Lower lobe of right lung (tissue), 2 donors: ENCODE data around the gene COPS3. TPM values are rescaled to one million over a fixed set of nuclear protein-coding genes. Genes with fewer than 3 reads are reported as not detected.
"Not testable (repeated sequence)": the region's sequence is repeated elsewhere in the genome, so short reads cannot be mapped to it uniquely, and the experiment has no call there.

ENCODE experiments used
- ATAC-seq, 2 donors: fragments of 200-7000 bp; cut with Tn5 transposase; one replicate each; pipeline ENCODE4 v1.9.1; 2020 to 2022; ENCODE audit warnings: mild to moderate bottlenecking in 2 of 2, moderate library complexity in 2 of 2
- DNase-seq: peaks from one replicate; pipeline ENCODE4 v3.0.0-alpha.2; 2020
- H3K27ac ChIP-seq: fragments of 200-600 bp; one replicate; pipeline ENCODE4 v1.8.0; 2022
- H3K27me3 ChIP-seq: fragments of 200-600 bp; one replicate; pipeline ENCODE4 v1.8.0; 2022; ENCODE audit warnings: low read depth
- H3K36me3 ChIP-seq: fragments of 200-600 bp; one replicate; pipeline ENCODE4 v1.8.0; 2022; ENCODE audit warnings: mild to moderate bottlenecking
- H3K4me1 ChIP-seq: fragments of 200-600 bp; one replicate; pipeline ENCODE4 v1.8.0; 2022
- H3K4me3 ChIP-seq: fragments of 200-600 bp; one replicate; pipeline ENCODE4 v1.8.0; 2022; ENCODE audit warnings: mild to moderate bottlenecking
- H3K9me3 ChIP-seq: fragments of 200-600 bp; one replicate; pipeline ENCODE4 v1.8.0; 2022
- CTCF ChIP-seq: fragments of 200-600 bp; IDR thresholded peaks from one replicate; pipeline ENCODE4 v1.8.0; 2022; ENCODE audit warnings: antibody characterized with exemption, mild to moderate bottlenecking
- intact Hi-C: fragments of 100-400 bp; cut with DNase I; formaldehyde crosslinking; loops from one replicate; pipeline ENCODE4 v1.11.0; 2022
- total RNA-seq: library from RNA; stranded (reverse); fragmentation: NEBNext Ultra II Directional; extraction: Animal tissue kit (Norgen Biotek cat#: 25700); gene quantifications from one replicate; pipeline ENCODE4 v1.2.1, GENCODE V29; 2021
- donor health status: DM: no; HTN: yes; CAD: no; lungs with severe emphysema.

The COPS3 gene
- total RNA-seq, 1 donor from 2014 or later: 50.1 TPM

- peaks cover 19% of the 10 kb centered on the region for H3K36me3 ChIP-seq
- no peaks in the 10 kb centered on the region for H3K9me3 ChIP-seq
- TF ChIP-seq CTCF: no peak
- H3K4me3 ChIP-seq: peak overlapping the region; percentile 99
- no peaks in the 10 kb centered on the region for H3K27me3 ChIP-seq
- intact Hi-C loops: no loop called here
- DNase-seq (no peak), ATAC-seq (no peak)
- peaks cover 44% of the 10 kb centered on the region for H3K4me1 ChIP-seq
- peak overlapping the region; percentile 97 for H3K27ac ChIP-seq
These were observed 1.7 kb downstream of the COPS3 start for GRCh38 chr17:17279316-17279715.

- H3K27me3 ChIP-seq, H3K27ac ChIP-seq, intact Hi-C loops, H3K9me3 ChIP-seq, DNase-seq, H3K4me3 ChIP-seq, ATAC-seq: not testable (repeated sequence)
- peaks cover 37% of the 10 kb centered on the region for H3K36me3 ChIP-seq
- peaks cover 44% of the 10 kb centered on the region for H3K4me1 ChIP-seq
These were observed 3.6 kb downstream of the COPS3 start for GRCh38 chr17:17277431-17277830.

GRCh38 chr17:17275971-17276370 lies 5.1 kb downstream of the COPS3 start:
- H3K27ac ChIP-seq: peak overlapping the region; percentile 3
- peaks cover 50% of the 10 kb centered on the region for H3K36me3 ChIP-seq
- no peaks in the 10 kb centered on the region for H3K27me3 ChIP-seq
- DNase-seq (no peak), ATAC-seq (no peak)
- H3K9me3 ChIP-seq: no peaks in the 10 kb centered on the region
- no peak for TF ChIP-seq CTCF
- intact Hi-C loops: no loop called here
- H3K4me1 ChIP-seq: peaks cover 44% of the 10 kb centered on the region
- no peak overlapping the region for H3K4me3 ChIP-seq

- peaks cover 98% of the 10 kb centered on the region for H3K36me3 ChIP-seq
These were observed 10.9 kb downstream of the COPS3 start for GRCh38 chr17:17269926-17270773.

GRCh38 chr17:17264430-17264829 lies 16.6 kb downstream of the COPS3 start:
- peak; percentile 62 to 92 for ATAC-seq
- no peak for DNase-seq
- intact Hi-C loops: no loop called here
- H3K27me3 ChIP-seq: no peaks in the 10 kb centered on the region
- no peak overlapping the region for H3K4me3 ChIP-seq
- no peaks in the 10 kb centered on the region for H3K4me1 ChIP-seq
- H3K9me3 ChIP-seq: no peaks in the 10 kb centered on the region
- no peak overlapping the region for H3K27ac ChIP-seq
- no peak for TF ChIP-seq CTCF
- peaks cover 98% of the 10 kb centered on the region for H3K36me3 ChIP-seq

More at GRCh38 chr17:17269926-17270773, 10.9 kb downstream of the COPS3 start:
- Histone ChIP-seq H3K4me1 (no peaks in the 10 kb centered on the region), H3K9me3 (no peaks in the 10 kb centered on the region), H3K27ac (no peak overlapping the region), H3K4me3 (no peak overlapping the region), H3K27me3 (no peaks in the 10 kb centered on the region)
- no peak for DNase-seq
- intact Hi-C loops: no loop called here
- peak; percentile 22 for TF ChIP-seq CTCF
- ATAC-seq: no peak

- DNase-seq (no peak), ATAC-seq (no peak)
- intact Hi-C loops: no loop called here
- Histone ChIP-seq H3K4me3 (no peak overlapping the region), H3K36me3 (peaks cover 98% of the 10 kb centered on the region), H3K27me3 (no peaks in the 10 kb centered on the region), H3K27ac (no peak overlapping the region), H3K9me3 (no peaks in the 10 kb centered on the region), H3K4me1 (no peaks in the 10 kb centered on the region)
- no peak for TF ChIP-seq CTCF
These were observed 22.0 kb downstream of the COPS3 start for GRCh38 chr17:17258998-17259397.
